SK-N-SH (cell line): ENCODE results near the gene BCO2. TPM values are rescaled to one million over a fixed set of nuclear protein-coding genes. Genes with fewer than 3 reads are reported as not detected.
A peak's percentile ranks its signal among the peaks of the same experiment; 100 is the strongest.

ENCODE experiments used
- CTCF ChIA-PET: fragments of 300-600, 350-600 bp; formaldehyde crosslinking; extraction: SDS; loops from one replicate; lab custom pipeline; 2021; lab: Yijun Ruan, JAX
- POLR2A ChIA-PET: fragments of 350-600 bp; sonication (Branson Sonifier 250); formaldehyde crosslinking; extraction: SDS; loops from one replicate; lab custom pipeline; 2020; ENCODE audit warnings: antibody characterized with exemption, inconsistent platforms; lab: Yijun Ruan, JAX
- DNase-seq: peaks from one replicate; pipeline ENCODE4 v3.0.0; 2012
- H2AFZ ChIP-seq: fragments of 200-600 bp; sonication (generic); 2 replicates; pipeline ENCODE4 v1.8.1; 2016; ENCODE audit warnings: antibody characterized with exemption, mild to moderate bottlenecking, low read depth
- H3F3A ChIP-seq: fragments of 200-600 bp; sonication (generic); replicated peaks from 2 replicates; pipeline ENCODE3; 2016; ENCODE audit warnings: antibody characterized with exemption, mild to moderate bottlenecking; ENCODE audit not compliant: insufficient read depth
- H3K27ac ChIP-seq, 2 experiments: fragments of 200-500 bp in 1 of 2; fragments of 200-600 bp in 1 of 2; sonication (Bioruptor generic) in 1 of 2; sonication (generic), shearing (Covaris generic) in 1 of 2; 2 replicates each; pipeline versions ENCODE4 v1.5.1 to v1.6.1; 2014 to 2016; ENCODE audit warnings: low read depth in 2 of 2, inconsistent platforms in 1 of 2, low read length in 1 of 2, mild to moderate bottlenecking in 1 of 2, mixed read lengths in 1 of 2
- H3K27me3 ChIP-seq: fragments of 200-600 bp; sonication (generic), shearing (Covaris generic); 2 replicates; pipeline ENCODE4 v1.6.1; 2016; ENCODE audit warnings: mixed run types; ENCODE audit not compliant: insufficient read depth
- H3K36me3 ChIP-seq, 2 experiments: fragments of 200-500 bp in 1 of 2; fragments of 200-600 bp in 1 of 2; sonication (Bioruptor generic) in 1 of 2; sonication (generic) in 1 of 2; replicated peaks in 1 of 2; 2 replicates each; pipeline versions ENCODE3 to v1.5.1; 2014 to 2016; ENCODE audit warnings: low read length in 1 of 2, mild to moderate bottlenecking in 1 of 2; ENCODE audit not compliant: insufficient read depth in 2 of 2, control insufficient read depth in 1 of 2
- H3K4me1 ChIP-seq, 2 experiments: fragments of 200-500 bp in 1 of 2; fragments of 200-600 bp in 1 of 2; sonication (Bioruptor generic) in 1 of 2; sonication (generic), shearing (Covaris generic) in 1 of 2; 2 replicates each; pipeline versions ENCODE4 v1.5.1 to v1.6.1; 2014 to 2016; ENCODE audit warnings: low read depth in 1 of 2, low read length in 1 of 2, mixed run types in 1 of 2; ENCODE audit not compliant: insufficient read depth in 2 of 2, control insufficient read depth in 1 of 2
- H3K4me2 ChIP-seq: fragments of 200-600 bp; sonication (generic), shearing (Covaris generic); 2 replicates; pipeline ENCODE4 v1.6.1; 2017; ENCODE audit warnings: mixed run types
- H3K4me3 ChIP-seq, 2 experiments: fragments of 200-500 bp in 1 of 2; fragments of 200-600 bp in 1 of 2; sonication (Bioruptor generic) in 1 of 2; sonication (generic), shearing (Covaris generic) in 1 of 2; 2 replicates each; pipeline versions ENCODE4 v1.5.1 to v1.8.1; 2014 to 2016; ENCODE audit warnings: low read depth in 2 of 2, inconsistent platforms in 1 of 2, low read length in 1 of 2, mild to moderate bottlenecking in 1 of 2, mixed read lengths in 1 of 2, moderate library complexity in 1 of 2
- H3K79me2 ChIP-seq: fragments of 200-600 bp; sonication (generic); 2 replicates; pipeline ENCODE4 v1.8.1; 2017; ENCODE audit warnings: mild to moderate bottlenecking; ENCODE audit not compliant: insufficient read depth
- H3K9ac ChIP-seq: fragments of 200-600 bp; sonication (generic); 2 replicates; pipeline ENCODE4 v1.6.1; 2017; ENCODE audit warnings: mixed run types
- H3K9me2 ChIP-seq: fragments of 200-600 bp; sonication (generic); 2 replicates; pipeline ENCODE4 v1.6.1; 2017; ENCODE audit warnings: mixed run types
- H3K9me3 ChIP-seq: fragments of 200-600 bp; sonication (generic); 2 replicates; pipeline ENCODE4 v1.6.1; 2017; ENCODE audit warnings: mixed run types, mild to moderate bottlenecking, moderate library complexity
- H4K20me1 ChIP-seq: fragments of 200-600 bp; sonication (generic); 2 replicates; pipeline ENCODE4 v1.6.1; 2017; ENCODE audit warnings: mild to moderate bottlenecking, mixed run types; ENCODE audit not compliant: insufficient read depth
- CHD2 ChIP-seq: fragments of 150-350 bp; IDR thresholded peaks from 2 replicates; pipeline ENCODE4 v1.6.1; 2018; ENCODE audit warnings: low read length; ENCODE audit not compliant: partially characterized antibody
- CTCF ChIP-seq: fragments of 200-600 bp; sonication (generic); IDR thresholded peaks from 2 replicates; pipeline ENCODE4 v1.6.1; 2017; ENCODE audit warnings: antibody characterized with exemption, mild to moderate bottlenecking, moderate library complexity
- ELF1 ChIP-seq: IDR thresholded peaks from 2 replicates; pipeline ENCODE4 v1.4.0; 2012
- EP300 ChIP-seq, 2 experiments: IDR thresholded peaks; 2 replicates each; pipeline versions ENCODE4 v1.4.0 to v1.6.1; 2012; ENCODE audit warnings: borderline replicate concordance in 1 of 2, low read depth in 1 of 2, low read length in 1 of 2
- EZH2phosphoT487 ChIP-seq: fragments of 200-600 bp; sonication (generic); IDR thresholded peaks from 2 replicates; pipeline ENCODE4 v1.6.1; 2017; ENCODE audit warnings: low read depth, mixed run types, mild to moderate bottlenecking, antibody characterized with exemption, moderate library complexity, borderline replicate concordance
- FOSL2 ChIP-seq: IDR thresholded peaks from 2 replicates; pipeline ENCODE4 v1.4.0; 2012; ENCODE audit warnings: low read depth, mild to moderate bottlenecking, moderate library complexity, borderline replicate concordance
- GATA2 ChIP-seq: sonication (generic); formaldehyde crosslinking; IDR thresholded peaks from 2 replicates; pipeline ENCODE4 v1.5.0; 2020; ENCODE audit warnings: mild to moderate bottlenecking, missing genetic modification reagents
- IRF3 ChIP-seq: fragments of 150-350 bp; IDR thresholded peaks from 2 replicates; pipeline ENCODE4 v1.6.1; 2016; ENCODE audit warnings: mild to moderate bottlenecking, low read depth, low read length
- MXI1 ChIP-seq: IDR thresholded peaks from 2 replicates; pipeline ENCODE4 v1.6.1; 2012; ENCODE audit warnings: mild to moderate bottlenecking, low read depth, low read length, improper control_type of control experiment
- NFIC ChIP-seq: IDR thresholded peaks from 2 replicates; pipeline ENCODE4 v1.4.0; 2012; ENCODE audit warnings: borderline replicate concordance
- RAD21 ChIP-seq: IDR thresholded peaks from 2 replicates; pipeline ENCODE4 v1.6.1; 2012; ENCODE audit warnings: mild to moderate bottlenecking, low read length
- RCOR1 ChIP-seq: fragments of 150-350 bp; IDR thresholded peaks from 2 replicates; pipeline ENCODE4 v1.6.1; 2017; ENCODE audit warnings: antibody characterized with exemption, low read length
- RFX5 ChIP-seq: IDR thresholded peaks from 2 replicates; pipeline ENCODE4 v1.6.1; 2012; ENCODE audit warnings: mild to moderate bottlenecking, improper control_type of control experiment, low read length
- RXRA ChIP-seq: IDR thresholded peaks from 2 replicates; pipeline ENCODE4 v1.4.0; 2012; ENCODE audit warnings: low read depth, mild to moderate bottlenecking, borderline replicate concordance
- SIN3A ChIP-seq: IDR thresholded peaks from 2 replicates; pipeline ENCODE4 v1.6.1; 2012; ENCODE audit warnings: low read depth, mild to moderate bottlenecking, low read length, moderate library complexity, borderline replicate concordance
- SMC3 ChIP-seq: IDR thresholded peaks from 2 replicates; pipeline ENCODE4 v1.6.1; 2012; ENCODE audit warnings: low read depth, low read length, improper control_type of control experiment
- TAF1 ChIP-seq: IDR thresholded peaks from 2 replicates; pipeline ENCODE4 v1.6.1; 2012; ENCODE audit warnings: low read depth, mild to moderate bottlenecking, low read length, moderate library complexity, borderline replicate concordance
- TCF12 ChIP-seq: IDR thresholded peaks from 2 replicates; pipeline ENCODE4 v1.4.0; 2012
- TEAD4 ChIP-seq: IDR thresholded peaks from 2 replicates; pipeline ENCODE4 v1.4.0; 2012; ENCODE audit warnings: mild to moderate bottlenecking, borderline replicate concordance; ENCODE audit not compliant: insufficient read depth
- WGBS: methylation state at CpG from one replicate; pipeline ENCODE4 v1.1.6; 2017; ENCODE audit warnings: low lambda C conversion rate; 5-methylcytosine and 5-hydroxymethylcytosine counted together
- polyA plus RNA-seq, 3 experiments: library from polyadenylated mRNA; depleted of rRNA; stranded (reverse); fragments of >200 nt; gene quantifications; 2 replicates each; pipeline ENCODE4 v1.2.3, GENCODE V29; 2012
- TF ChIP-seq, protein P1 (sequence below): IDR thresholded peaks from 2 replicates; pipeline ENCODE4 v1.4.0; 2012; ENCODE audit warnings: low read depth

Gene BCO2
- polyA plus RNA-seq (2012; rRNA removed): 0.87 and 1.2 TPM in 2 replicates
- 0.35 and 0.58 TPM in 2 replicates for polyA plus RNA-seq (2012; cell fraction: cytosol; rRNA removed)
- 2.2 and 5.0 TPM in 2 replicates for polyA plus RNA-seq (2012; cell fraction: nucleus; rRNA removed)

GRCh38 chr11:112174789-112175598, at the start of gene BCO2:
TSS of gene BCO2 (plus strand) at chr11:112175512. CDS start at chr11:112175602, 90 bp downstream.
- H3K79me2 ChIP-seq: no peaks in the 10 kb centered on the region
- ChIA-PET POLR2A (no interaction called here), CTCF (interaction anchor here (0.6 to 3.6 kb wide), 34 partner anchors 9 to 1022 kb away, joined by 3 to 30 read pairs (median 4); partner anchors contain the start of gene TEX12)
- H3K9me2 ChIP-seq: no peaks in the 10 kb centered on the region
- no peaks in the 10 kb centered on the region for H3K36me3 ChIP-seq
- no peaks in the 10 kb centered on the region for H3K9me3 ChIP-seq
- no peaks in the 10 kb centered on the region for H3F3A ChIP-seq
- TF ChIP-seq EZH2phosphoT487 (no peak), NFIC (no peak), RFX5 (no peak), SMC3 (peak; percentile 65), MXI1 (peak; percentile 70; the same call in 1 of the 2 replicates), CTCF (peak; percentile 99), CHD2 (no peak), EP300 (IDR thresholded peaks at IDR 0.05; ENCODE audit: borderline replicate concordance in 1 of 2, low read depth in 1 of 2, low read length in 1 of 2) (0 out of 4 replicates have a peak, but pooled peaks of 1 of the 2 experiments have one; percentile 20), RAD21 (peak; percentile 76), RXRA (no peak; the same call in 1 of the 2 replicates), ELF1 (no peak)
- TF ChIP-seq, protein P1, sequence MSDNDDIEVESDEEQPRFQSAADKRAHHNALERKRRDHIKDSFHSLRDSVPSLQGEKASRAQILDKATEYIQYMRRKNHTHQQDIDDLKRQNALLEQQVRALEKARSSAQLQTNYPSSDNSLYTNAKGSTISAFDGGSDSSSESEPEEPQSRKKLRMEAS: no peak
- peak within 1 kb of the TSS; percentile 45 to 50 for H3K4me3 ChIP-seq
- WGBS: 2% methylated on average over 10 of the region's 11 CpGs
- peak within 1 kb of the TSS; percentile 50 for H3K9ac ChIP-seq
- H3K4me2 ChIP-seq: peak within 1 kb of the TSS; percentile 55
- H4K20me1 ChIP-seq: no peaks in the 10 kb centered on the region
- H3K27ac ChIP-seq: peak within 1 kb of the TSS; percentile 17 to 72; a peak in 3 of 4 replicates
- DNase-seq: peak; percentile 79
- no peaks in the 10 kb centered on the region for H3K27me3 ChIP-seq
- H3K4me1 ChIP-seq: peaks cover 6 to 10% of the 10 kb centered on the region in 2 experiments; a peak in 3 of 4 replicates
- peak within 1 kb of the TSS; percentile 33 for H2AFZ ChIP-seq

DNA sequence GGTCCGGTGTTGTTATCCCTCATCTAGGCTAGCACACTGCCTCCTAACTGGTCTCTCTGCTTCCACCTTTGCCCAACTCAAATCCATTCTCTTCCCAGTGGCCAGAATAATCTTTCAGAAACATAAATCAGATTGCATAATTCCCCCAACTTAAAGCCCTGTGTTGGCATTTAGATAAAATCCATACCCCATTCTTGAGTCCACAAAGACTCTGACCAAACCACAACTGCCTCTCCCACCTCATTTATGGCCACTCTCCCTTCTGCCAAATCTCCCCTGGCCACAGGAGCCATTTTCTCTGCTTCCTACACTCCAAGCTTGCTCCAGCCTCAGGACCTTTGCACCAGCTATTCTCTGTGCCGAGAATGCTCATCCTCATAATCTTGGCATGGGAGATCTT, 48.3 kb upstream of the BCO2 start:
- no peaks in the 10 kb centered on the region for H3K9me2 ChIP-seq
- H3K9ac ChIP-seq: no peak overlapping the region
- 86% methylated on average over 2 of the region's 2 CpGs for WGBS
- H3K27me3 ChIP-seq: no peaks in the 10 kb centered on the region
- no peak overlapping the region for H3K4me2 ChIP-seq
- no peaks in the 10 kb centered on the region for H3K36me3 ChIP-seq
- H2AFZ ChIP-seq: no peak overlapping the region
- CTCF ChIA-PET: interaction anchor here (1.4 to 2.3 kb wide), 2 partner anchors 14 to 153 kb away, joined by 3 to 23 read pairs; no protein-coding TSS in a partner anchor
- POLR2A ChIA-PET: no interaction called here
- no peaks in the 10 kb centered on the region for H3K9me3 ChIP-seq
- no peaks in the 10 kb centered on the region for H3K79me2 ChIP-seq
- no peak for DNase-seq
- no peaks in the 10 kb centered on the region for H4K20me1 ChIP-seq
- no peaks in the 10 kb centered on the region for H3F3A ChIP-seq
- no peak overlapping the region for H3K4me3 ChIP-seq
- peaks cover 5 to 11% of the 10 kb centered on the region in 2 experiments; a peak in 3 of 4 replicates for H3K4me1 ChIP-seq
- H3K27ac ChIP-seq: no peak overlapping the region
- TF ChIP-seq IRF3 (no peak), RFX5 (no peak), SIN3A (no peak), CTCF (no peak), TCF12 (no peak), SMC3 (no peak), RCOR1 (no peak), GATA2 (no peak), EZH2phosphoT487 (no peak), FOSL2 (no peak), TAF1 (no peak), RAD21 (no peak), ELF1 (no peak), MXI1 (no peak), TEAD4 (no peak)
